HG03280 (cell line): ENCODE data around the gene UPK3A.

Experiments used
- ATAC-seq: cut with Tn5 transposase; IDR thresholded peaks from one replicate; pipeline ENCODE4 v1.9.1; 2021; ENCODE audit warnings: mild to moderate bottlenecking, moderate library complexity; ENCODE audit not compliant: unreplicated experiment

UPK3A gene

GRCh38 chr22:45308391-45308956, 23.7 kb downstream of the UPK3A start:
- no peak for ATAC-seq

- ATAC-seq = no peak
These were observed 24.2 kb downstream of the UPK3A start for GRCh38 chr22:45308957-45309421.

GRCh38 chr22:45309422-45310227, 24.9 kb downstream of the UPK3A start, which contains the start of gene FAM118A:
Gene FAM118A (plus strand): TSS chr22:45309934. CDS start chr22:45322380, 12,446 bp downstream.
- peak; percentile 82 for ATAC-seq

- ATAC-seq = no peak
These were observed 25.7 kb downstream of the UPK3A start for GRCh38 chr22:45310331-45310976.

GRCh38 chr22:45310977-45311531, 26.3 kb downstream of the UPK3A start:
- ATAC-seq = no peak

GRCh38 chr22:45312415-45312814, 27.7 kb downstream of the UPK3A start:
- ATAC-seq = no peak

GRCh38 chr22:45312856-45313255, 28.1 kb downstream of the UPK3A start:
- no peak for ATAC-seq

- no peak for ATAC-seq
These were observed 29.4 kb downstream of the UPK3A start for GRCh38 chr22:45314054-45314721.

- no peak for ATAC-seq
These were observed 30.0 kb downstream of the UPK3A start for GRCh38 chr22:45314786-45315185.

- no peak for ATAC-seq
These were observed 32.2 kb downstream of the UPK3A start for GRCh38 chr22:45316796-45317526.

GRCh38 chr22:45317551-45318167, 32.9 kb downstream of the UPK3A start:
- ATAC-seq = no peak

GRCh38 chr22:45318168-45318557, 33.4 kb downstream of the UPK3A start:
- peak; percentile 74 for ATAC-seq

- ATAC-seq = peak; percentile 37
These were observed 34.0 kb downstream of the UPK3A start for GRCh38 chr22:45318558-45319323.

- no peak for ATAC-seq
These were observed 34.6 kb downstream of the UPK3A start for GRCh38 chr22:45319324-45319685.

- ATAC-seq = no peak
These were observed 35.7 kb downstream of the UPK3A start for GRCh38 chr22:45320357-45320976.

GRCh38 chr22:45321827-45322226, 37.1 kb downstream of the UPK3A start:
- no peak for ATAC-seq

GRCh38 chr22:45322873-45323525, 38.2 kb downstream of the UPK3A start:
- no peak for ATAC-seq

- no peak for ATAC-seq
These were observed 38.9 kb downstream of the UPK3A start for GRCh38 chr22:45323695-45324094.
